GM12878 (cell line): Measurements from ENCODE around the gene ADAMTS7.
"Not testable (repeated sequence)": the region's sequence is repeated elsewhere in the genome, so short reads cannot be mapped to it uniquely, and the experiment has no call there.

Experiments used
- CEBPZ ChIP-seq: fragments of 150-350 bp; IDR thresholded peaks from 2 replicates; pipeline ENCODE4 v1.6.1; 2016; ENCODE audit warnings: low read depth, low read length
- CTCF ChIP-seq, 3 experiments: IDR thresholded peaks in 2 of 3; conservative IDR thresholded peaks in 1 of 3; 2 replicates each; pipeline ENCODE4 v1.5.1; 2011; ENCODE audit warnings: low read depth in 3 of 3, low read length in 3 of 3, mild to moderate bottlenecking in 3 of 3, control low read depth in 2 of 3, moderate library complexity in 2 of 3, inconsistent platforms in 1 of 3, mixed read lengths in 1 of 3; ENCODE audit not compliant: control insufficient read depth in 2 of 3, insufficient read depth in 1 of 3; ENCODE audit errors: extremely low read depth in 1 of 3
- EP300 ChIP-seq, 2 experiments: fragments of 150-350 bp in 1 of 2; IDR thresholded peaks; 2 replicates each; pipeline ENCODE4 v1.6.1; 2011 to 2012; ENCODE audit warnings: low read depth in 2 of 2, low read length in 2 of 2, borderline replicate concordance in 1 of 2, improper control_type of control experiment in 1 of 2, inconsistent platforms in 1 of 2; ENCODE audit not compliant: control insufficient read depth in 1 of 2
- EZH2 ChIP-seq: IDR thresholded peaks from 2 replicates; pipeline ENCODE4 v1.6.1; 2012; ENCODE audit warnings: low read depth, mild to moderate bottlenecking, control low read depth, inconsistent platforms, low read length, borderline replicate concordance; ENCODE audit not compliant: control insufficient read depth
- GABPA ChIP-seq: IDR thresholded peaks from 2 replicates; pipeline ENCODE4 v1.6.1; 2014; ENCODE audit warnings: antibody characterized with exemption, low read depth, mild to moderate bottlenecking, inconsistent platforms
- IKZF1 ChIP-seq: fragments of 450-650 bp; conservative IDR thresholded peaks from 2 replicates; pipeline ENCODE4 v1.6.1; 2017; ENCODE audit warnings: antibody characterized with exemption, mild to moderate bottlenecking
- POLR2A ChIP-seq: IDR thresholded peaks from 2 replicates; pipeline ENCODE4 v1.6.1; 2011; ENCODE audit warnings: low read depth, mild to moderate bottlenecking, low read length
- SMC3 ChIP-seq: IDR thresholded peaks from 2 replicates; pipeline ENCODE4 v1.6.1; 2011; ENCODE audit warnings: low read length, improper control_type of control experiment, borderline replicate concordance
- TAF1 ChIP-seq: IDR thresholded peaks from 2 replicates; pipeline ENCODE4 v1.6.1; 2011; ENCODE audit warnings: mild to moderate bottlenecking, low read depth, low read length, borderline replicate concordance
- TCF3 ChIP-seq: IDR thresholded peaks from 2 replicates; pipeline ENCODE4 v1.6.1; 2012; ENCODE audit warnings: low read depth, mild to moderate bottlenecking, low read length, borderline replicate concordance; ENCODE audit not compliant: insufficient read depth
- USF1 ChIP-seq: IDR thresholded peaks from 2 replicates; pipeline ENCODE4 v1.6.1; 2011; ENCODE audit warnings: borderline replicate concordance, low read depth, mild to moderate bottlenecking, moderate library complexity, mixed read lengths, low read length; ENCODE audit not compliant: insufficient read depth; ENCODE audit errors: extremely low read length
- ZNF274 ChIP-seq: IDR thresholded peaks from one replicate; pipeline ENCODE4 v1.8.0; 2011; ENCODE audit not compliant: insufficient read length, insufficient read depth

GRCh38 chr15:78773765-78774450 is 37.4 kb downstream of the ADAMTS7 start:
- not testable (repeated sequence) for TF ChIP-seq CTCF (IDR thresholded peaks at IDR 0.05 in 2 of 3, conservative IDR thresholded peaks at IDR 0.05 in 1 of 3; ENCODE audit: control insufficient read depth in 2 of 3, extremely low read depth in 1 of 3, insufficient read depth in 1 of 3, low read depth in 3 of 3, low read length in 3 of 3); GABPA; POLR2A; EP300 (IDR thresholded peaks at IDR 0.05; ENCODE audit: borderline replicate concordance in 1 of 2, control insufficient read depth in 1 of 2, low read depth in 2 of 2, low read length in 2 of 2); EZH2; ZNF274; IKZF1; CEBPZ; SMC3; TAF1; USF1; TCF3
